Esophagus squamous epithelium (tissue), 4 donors: ENCODE measurements around the gene RHEX.

Experiments
- POLR2A ChIP-seq, 4 donors: fragments of 450-650 bp; IDR thresholded peaks; one replicate each; pipeline ENCODE4 v1.6.1; 2017; ENCODE audit warnings: antibody characterized with exemption in 4 of 4, mild to moderate bottlenecking in 4 of 4, moderate library complexity in 3 of 4
- TF ChIP-seq, protein P1 (sequence below), 6 experiments: fragments of 450-650 bp in 4 of 6; fragments of 200-600 bp in 2 of 6; sonication (generic) in 2 of 6; IDR thresholded peaks; one replicate each; pipeline ENCODE4 v1.5.1; 2016 to 2019; ENCODE audit warnings: antibody characterized with exemption in 6 of 6, mild to moderate bottlenecking in 4 of 6, moderate library complexity in 4 of 6

DNA sequence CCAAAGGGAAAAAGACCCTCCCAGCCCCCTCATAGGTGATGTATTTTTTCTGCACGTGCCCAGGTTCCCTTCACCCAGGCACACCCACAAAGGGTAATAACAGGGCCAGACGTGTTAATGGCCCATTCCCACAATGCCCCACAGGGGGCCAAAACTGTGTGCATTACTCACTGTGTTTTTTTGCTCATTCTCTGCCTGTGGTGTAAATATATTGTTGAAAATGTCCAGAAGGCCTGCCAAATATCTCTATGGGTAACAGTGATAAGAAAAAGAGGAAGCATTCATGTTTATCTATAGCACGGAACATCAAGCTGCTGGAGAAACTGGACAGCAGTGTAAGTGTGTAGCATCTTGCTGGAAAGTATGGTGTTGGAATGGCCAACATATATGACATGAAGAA, 21.9 kb downstream of the RHEX start:
- TF ChIP-seq POLR2A (IDR thresholded peaks at IDR 0.05), result no peak
- TF ChIP-seq, protein P1, sequence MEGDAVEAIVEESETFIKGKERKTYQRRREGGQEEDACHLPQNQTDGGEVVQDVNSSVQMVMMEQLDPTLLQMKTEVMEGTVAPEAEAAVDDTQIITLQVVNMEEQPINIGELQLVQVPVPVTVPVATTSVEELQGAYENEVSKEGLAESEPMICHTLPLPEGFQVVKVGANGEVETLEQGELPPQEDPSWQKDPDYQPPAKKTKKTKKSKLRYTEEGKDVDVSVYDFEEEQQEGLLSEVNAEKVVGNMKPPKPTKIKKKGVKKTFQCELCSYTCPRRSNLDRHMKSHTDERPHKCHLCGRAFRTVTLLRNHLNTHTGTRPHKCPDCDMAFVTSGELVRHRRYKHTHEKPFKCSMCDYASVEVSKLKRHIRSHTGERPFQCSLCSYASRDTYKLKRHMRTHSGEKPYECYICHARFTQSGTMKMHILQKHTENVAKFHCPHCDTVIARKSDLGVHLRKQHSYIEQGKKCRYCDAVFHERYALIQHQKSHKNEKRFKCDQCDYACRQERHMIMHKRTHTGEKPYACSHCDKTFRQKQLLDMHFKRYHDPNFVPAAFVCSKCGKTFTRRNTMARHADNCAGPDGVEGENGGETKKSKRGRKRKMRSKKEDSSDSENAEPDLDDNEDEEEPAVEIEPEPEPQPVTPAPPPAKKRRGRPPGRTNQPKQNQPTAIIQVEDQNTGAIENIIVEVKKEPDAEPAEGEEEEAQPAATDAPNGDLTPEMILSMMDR (IDR thresholded peaks at IDR 0.05), result no peak
